Measurements from ENCODE around the gene RASL10B. TPM values are rescaled to one million over a fixed set of nuclear protein-coding genes. Genes with fewer than 3 reads are reported as not detected.
A peak's percentile ranks its signal among the peaks of the same experiment; 100 is the strongest.

Gene RASL10B
- total RNA-seq, 1 experiment from 2014 or later: 17.4 TPM

DNA sequence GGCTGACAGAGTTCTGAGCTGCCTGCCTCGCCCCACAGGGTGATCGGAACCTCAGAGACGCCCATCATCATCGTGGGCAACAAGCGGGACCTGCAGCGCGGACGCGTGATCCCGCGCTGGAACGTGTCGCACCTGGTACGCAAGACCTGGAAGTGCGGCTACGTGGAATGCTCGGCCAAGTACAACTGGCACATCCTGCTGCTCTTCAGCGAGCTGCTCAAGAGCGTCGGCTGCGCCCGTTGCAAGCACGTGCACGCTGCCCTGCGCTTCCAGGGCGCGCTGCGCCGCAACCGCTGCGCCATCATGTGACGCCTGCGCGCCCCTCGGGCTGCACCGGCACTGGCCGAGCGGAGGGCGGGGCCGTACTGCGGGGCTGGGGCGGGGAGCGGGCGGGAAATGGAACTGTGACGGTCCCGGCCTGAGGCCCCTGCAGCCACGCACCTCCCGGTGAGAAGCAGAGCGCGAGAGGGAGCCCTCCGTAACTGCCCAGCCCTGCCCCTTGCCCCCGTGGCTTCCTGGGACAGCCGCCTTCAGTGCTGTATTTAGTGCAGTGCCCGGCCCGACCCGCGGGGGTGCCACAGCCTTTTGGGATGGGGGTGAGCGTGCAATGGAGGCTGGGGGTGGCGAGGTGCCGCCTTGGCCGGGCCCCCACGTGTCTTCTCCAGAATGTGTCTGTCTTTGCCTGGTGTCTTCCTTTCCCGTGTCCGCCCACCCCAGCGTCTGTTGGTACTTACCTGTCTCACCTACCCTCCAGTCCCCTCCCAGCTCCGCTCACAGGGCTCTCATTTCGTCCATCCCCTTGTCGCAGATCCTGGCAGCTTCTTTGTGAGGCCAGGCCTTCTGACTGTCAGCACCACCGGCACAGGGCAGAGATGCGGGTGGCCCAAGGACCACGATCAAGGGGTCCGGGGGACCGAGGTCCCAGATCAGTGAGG is 9.8 kb downstream of the RASL10B start (continued):
- TF ChIP-seq, protein P1, sequence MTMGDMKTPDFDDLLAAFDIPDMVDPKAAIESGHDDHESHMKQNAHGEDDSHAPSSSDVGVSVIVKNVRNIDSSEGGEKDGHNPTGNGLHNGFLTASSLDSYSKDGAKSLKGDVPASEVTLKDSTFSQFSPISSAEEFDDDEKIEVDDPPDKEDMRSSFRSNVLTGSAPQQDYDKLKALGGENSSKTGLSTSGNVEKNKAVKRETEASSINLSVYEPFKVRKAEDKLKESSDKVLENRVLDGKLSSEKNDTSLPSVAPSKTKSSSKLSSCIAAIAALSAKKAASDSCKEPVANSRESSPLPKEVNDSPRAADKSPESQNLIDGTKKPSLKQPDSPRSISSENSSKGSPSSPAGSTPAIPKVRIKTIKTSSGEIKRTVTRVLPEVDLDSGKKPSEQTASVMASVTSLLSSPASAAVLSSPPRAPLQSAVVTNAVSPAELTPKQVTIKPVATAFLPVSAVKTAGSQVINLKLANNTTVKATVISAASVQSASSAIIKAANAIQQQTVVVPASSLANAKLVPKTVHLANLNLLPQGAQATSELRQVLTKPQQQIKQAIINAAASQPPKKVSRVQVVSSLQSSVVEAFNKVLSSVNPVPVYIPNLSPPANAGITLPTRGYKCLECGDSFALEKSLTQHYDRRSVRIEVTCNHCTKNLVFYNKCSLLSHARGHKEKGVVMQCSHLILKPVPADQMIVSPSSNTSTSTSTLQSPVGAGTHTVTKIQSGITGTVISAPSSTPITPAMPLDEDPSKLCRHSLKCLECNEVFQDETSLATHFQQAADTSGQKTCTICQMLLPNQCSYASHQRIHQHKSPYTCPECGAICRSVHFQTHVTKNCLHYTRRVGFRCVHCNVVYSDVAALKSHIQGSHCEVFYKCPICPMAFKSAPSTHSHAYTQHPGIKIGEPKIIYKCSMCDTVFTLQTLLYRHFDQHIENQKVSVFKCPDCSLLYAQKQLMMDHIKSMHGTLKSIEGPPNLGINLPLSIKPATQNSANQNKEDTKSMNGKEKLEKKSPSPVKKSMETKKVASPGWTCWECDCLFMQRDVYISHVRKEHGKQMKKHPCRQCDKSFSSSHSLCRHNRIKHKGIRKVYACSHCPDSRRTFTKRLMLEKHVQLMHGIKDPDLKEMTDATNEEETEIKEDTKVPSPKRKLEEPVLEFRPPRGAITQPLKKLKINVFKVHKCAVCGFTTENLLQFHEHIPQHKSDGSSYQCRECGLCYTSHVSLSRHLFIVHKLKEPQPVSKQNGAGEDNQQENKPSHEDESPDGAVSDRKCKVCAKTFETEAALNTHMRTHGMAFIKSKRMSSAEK (CRISPR knock-in tag; IDR thresholded peaks at IDR 0.05; ENCODE audit: borderline replicate concordance): 0 out of 2 replicates have a peak, but pooled peaks have one; percentile 49
- TF ChIP-seq NFATC4 (CRISPR knock-in tag; IDR thresholded peaks at IDR 0.05) (no peak), ZNF317 (CRISPR knock-in tag; IDR thresholded peaks at IDR 0.05; ENCODE audit: borderline replicate concordance, low read depth) (peak; percentile 66; the same call in 1 of the 2 replicates), ETV6 (CRISPR knock-in tag; IDR thresholded peaks at IDR 0.05) (peak; percentile 98), GRHL2 (CRISPR knock-in tag; IDR thresholded peaks at IDR 0.05; ENCODE audit: insufficient replicate concordance, severe bottlenecking) (no peak), OVOL2 (CRISPR knock-in tag; IDR thresholded peaks at IDR 0.05; ENCODE audit: borderline replicate concordance) (no peak), ELF4 (CRISPR knock-in tag; IDR thresholded peaks at IDR 0.05; ENCODE audit: low read depth) (peak; percentile 68; the same call in 1 of the 2 replicates), ZBTB21 (CRISPR knock-in tag; IDR thresholded peaks at IDR 0.05; ENCODE audit: borderline replicate concordance) (peak; percentile 98), ZNF219 (CRISPR knock-in tag; IDR thresholded peaks at IDR 0.05; ENCODE audit: borderline replicate concordance) (peak; percentile 62; the same call in 1 of the 2 replicates), ZNF396 (CRISPR knock-in tag; IDR thresholded peaks at IDR 0.05; ENCODE audit: borderline replicate concordance) (no peak), NFYB (CRISPR knock-in tag; conservative IDR thresholded peaks at IDR 0.05; ENCODE audit: low read depth) (peak; percentile 71)
- TF ChIP-seq, protein P2, sequence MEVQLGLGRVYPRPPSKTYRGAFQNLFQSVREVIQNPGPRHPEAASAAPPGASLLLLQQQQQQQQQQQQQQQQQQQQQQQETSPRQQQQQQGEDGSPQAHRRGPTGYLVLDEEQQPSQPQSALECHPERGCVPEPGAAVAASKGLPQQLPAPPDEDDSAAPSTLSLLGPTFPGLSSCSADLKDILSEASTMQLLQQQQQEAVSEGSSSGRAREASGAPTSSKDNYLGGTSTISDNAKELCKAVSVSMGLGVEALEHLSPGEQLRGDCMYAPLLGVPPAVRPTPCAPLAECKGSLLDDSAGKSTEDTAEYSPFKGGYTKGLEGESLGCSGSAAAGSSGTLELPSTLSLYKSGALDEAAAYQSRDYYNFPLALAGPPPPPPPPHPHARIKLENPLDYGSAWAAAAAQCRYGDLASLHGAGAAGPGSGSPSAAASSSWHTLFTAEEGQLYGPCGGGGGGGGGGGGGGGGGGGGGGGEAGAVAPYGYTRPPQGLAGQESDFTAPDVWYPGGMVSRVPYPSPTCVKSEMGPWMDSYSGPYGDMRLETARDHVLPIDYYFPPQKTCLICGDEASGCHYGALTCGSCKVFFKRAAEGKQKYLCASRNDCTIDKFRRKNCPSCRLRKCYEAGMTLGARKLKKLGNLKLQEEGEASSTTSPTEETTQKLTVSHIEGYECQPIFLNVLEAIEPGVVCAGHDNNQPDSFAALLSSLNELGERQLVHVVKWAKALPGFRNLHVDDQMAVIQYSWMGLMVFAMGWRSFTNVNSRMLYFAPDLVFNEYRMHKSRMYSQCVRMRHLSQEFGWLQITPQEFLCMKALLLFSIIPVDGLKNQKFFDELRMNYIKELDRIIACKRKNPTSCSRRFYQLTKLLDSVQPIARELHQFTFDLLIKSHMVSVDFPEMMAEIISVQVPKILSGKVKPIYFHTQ (CRISPR knock-in tag; IDR thresholded peaks at IDR 0.05): no peak
- TF ChIP-seq, protein P3, sequence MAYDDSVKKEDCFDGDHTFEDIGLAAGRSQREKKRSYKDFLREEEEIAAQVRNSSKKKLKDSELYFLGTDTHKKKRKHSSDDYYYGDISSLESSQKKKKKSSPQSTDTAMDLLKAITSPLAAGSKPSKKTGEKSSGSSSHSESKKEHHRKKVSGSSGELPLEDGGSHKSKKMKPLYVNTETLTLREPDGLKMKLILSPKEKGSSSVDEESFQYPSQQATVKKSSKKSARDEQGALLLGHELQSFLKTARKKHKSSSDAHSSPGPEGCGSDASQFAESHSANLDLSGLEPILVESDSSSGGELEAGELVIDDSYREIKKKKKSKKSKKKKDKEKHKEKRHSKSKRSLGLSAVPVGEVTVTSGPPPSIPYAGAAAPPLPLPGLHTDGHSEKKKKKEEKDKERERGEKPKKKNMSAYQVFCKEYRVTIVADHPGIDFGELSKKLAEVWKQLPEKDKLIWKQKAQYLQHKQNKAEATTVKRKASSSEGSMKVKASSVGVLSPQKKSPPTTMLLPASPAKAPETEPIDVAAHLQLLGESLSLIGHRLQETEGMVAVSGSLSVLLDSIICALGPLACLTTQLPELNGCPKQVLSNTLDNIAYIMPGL (CRISPR knock-in tag; IDR thresholded peaks at IDR 0.05): peak; percentile 73; the same call in 1 of the 2 replicates
- TF ChIP-seq, protein P4, sequence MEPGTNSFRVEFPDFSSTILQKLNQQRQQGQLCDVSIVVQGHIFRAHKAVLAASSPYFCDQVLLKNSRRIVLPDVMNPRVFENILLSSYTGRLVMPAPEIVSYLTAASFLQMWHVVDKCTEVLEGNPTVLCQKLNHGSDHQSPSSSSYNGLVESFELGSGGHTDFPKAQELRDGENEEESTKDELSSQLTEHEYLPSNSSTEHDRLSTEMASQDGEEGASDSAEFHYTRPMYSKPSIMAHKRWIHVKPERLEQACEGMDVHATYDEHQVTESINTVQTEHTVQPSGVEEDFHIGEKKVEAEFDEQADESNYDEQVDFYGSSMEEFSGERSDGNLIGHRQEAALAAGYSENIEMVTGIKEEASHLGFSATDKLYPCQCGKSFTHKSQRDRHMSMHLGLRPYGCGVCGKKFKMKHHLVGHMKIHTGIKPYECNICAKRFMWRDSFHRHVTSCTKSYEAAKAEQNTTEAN (CRISPR knock-in tag; IDR thresholded peaks at IDR 0.05): peak; percentile 98
- TF ChIP-seq, protein P5, sequence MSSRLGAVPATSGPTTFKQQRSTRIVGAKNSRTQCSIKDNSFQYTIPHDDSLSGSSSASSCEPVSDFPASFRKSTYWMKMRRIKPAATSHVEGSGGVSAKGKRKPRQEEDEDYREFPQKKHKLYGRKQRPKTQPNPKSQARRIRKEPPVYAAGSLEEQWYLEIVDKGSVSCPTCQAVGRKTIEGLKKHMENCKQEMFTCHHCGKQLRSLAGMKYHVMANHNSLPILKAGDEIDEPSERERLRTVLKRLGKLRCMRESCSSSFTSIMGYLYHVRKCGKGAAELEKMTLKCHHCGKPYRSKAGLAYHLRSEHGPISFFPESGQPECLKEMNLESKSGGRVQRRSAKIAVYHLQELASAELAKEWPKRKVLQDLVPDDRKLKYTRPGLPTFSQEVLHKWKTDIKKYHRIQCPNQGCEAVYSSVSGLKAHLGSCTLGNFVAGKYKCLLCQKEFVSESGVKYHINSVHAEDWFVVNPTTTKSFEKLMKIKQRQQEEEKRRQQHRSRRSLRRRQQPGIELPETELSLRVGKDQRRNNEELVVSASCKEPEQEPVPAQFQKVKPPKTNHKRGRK (CRISPR knock-in tag; IDR thresholded peaks at IDR 0.05; ENCODE audit: borderline replicate concordance): 0 out of 2 replicates have a peak, but pooled peaks have one; percentile 68
- TF ChIP-seq, protein P6, sequence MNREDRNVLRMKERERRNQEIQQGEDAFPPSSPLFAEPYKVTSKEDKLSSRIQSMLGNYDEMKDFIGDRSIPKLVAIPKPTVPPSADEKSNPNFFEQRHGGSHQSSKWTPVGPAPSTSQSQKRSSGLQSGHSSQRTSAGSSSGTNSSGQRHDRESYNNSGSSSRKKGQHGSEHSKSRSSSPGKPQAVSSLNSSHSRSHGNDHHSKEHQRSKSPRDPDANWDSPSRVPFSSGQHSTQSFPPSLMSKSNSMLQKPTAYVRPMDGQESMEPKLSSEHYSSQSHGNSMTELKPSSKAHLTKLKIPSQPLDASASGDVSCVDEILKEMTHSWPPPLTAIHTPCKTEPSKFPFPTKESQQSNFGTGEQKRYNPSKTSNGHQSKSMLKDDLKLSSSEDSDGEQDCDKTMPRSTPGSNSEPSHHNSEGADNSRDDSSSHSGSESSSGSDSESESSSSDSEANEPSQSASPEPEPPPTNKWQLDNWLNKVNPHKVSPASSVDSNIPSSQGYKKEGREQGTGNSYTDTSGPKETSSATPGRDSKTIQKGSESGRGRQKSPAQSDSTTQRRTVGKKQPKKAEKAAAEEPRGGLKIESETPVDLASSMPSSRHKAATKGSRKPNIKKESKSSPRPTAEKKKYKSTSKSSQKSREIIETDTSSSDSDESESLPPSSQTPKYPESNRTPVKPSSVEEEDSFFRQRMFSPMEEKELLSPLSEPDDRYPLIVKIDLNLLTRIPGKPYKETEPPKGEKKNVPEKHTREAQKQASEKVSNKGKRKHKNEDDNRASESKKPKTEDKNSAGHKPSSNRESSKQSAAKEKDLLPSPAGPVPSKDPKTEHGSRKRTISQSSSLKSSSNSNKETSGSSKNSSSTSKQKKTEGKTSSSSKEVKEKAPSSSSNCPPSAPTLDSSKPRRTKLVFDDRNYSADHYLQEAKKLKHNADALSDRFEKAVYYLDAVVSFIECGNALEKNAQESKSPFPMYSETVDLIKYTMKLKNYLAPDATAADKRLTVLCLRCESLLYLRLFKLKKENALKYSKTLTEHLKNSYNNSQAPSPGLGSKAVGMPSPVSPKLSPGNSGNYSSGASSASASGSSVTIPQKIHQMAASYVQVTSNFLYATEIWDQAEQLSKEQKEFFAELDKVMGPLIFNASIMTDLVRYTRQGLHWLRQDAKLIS (CRISPR knock-in tag; IDR thresholded peaks at IDR 0.05; ENCODE audit: borderline replicate concordance): no peak; the same call in 1 of the 2 replicates
- TF ChIP-seq, protein P7, sequence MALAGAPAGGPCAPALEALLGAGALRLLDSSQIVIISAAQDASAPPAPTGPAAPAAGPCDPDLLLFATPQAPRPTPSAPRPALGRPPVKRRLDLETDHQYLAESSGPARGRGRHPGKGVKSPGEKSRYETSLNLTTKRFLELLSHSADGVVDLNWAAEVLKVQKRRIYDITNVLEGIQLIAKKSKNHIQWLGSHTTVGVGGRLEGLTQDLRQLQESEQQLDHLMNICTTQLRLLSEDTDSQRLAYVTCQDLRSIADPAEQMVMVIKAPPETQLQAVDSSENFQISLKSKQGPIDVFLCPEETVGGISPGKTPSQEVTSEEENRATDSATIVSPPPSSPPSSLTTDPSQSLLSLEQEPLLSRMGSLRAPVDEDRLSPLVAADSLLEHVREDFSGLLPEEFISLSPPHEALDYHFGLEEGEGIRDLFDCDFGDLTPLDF (CRISPR knock-in tag; IDR thresholded peaks at IDR 0.05): peak; percentile 97
